Kidney (tissue), 14 donors: ENCODE measurements around the gene TAF13. TPM values are rescaled to one million over a fixed set of nuclear protein-coding genes. Genes with fewer than 3 reads are reported as not detected.
A peak's percentile ranks its signal among the peaks of the same experiment; 100 is the strongest.
"Not testable (repeated sequence)": the region's sequence is repeated elsewhere in the genome, so short reads cannot be mapped to it uniquely, and the experiment has no call there.

ENCODE experiments used
- DNase-seq, 5 donors: peaks; one replicate each; pipeline ENCODE4 v3.0.0-alpha.2; 2013 to 2020
- FAIRE-seq: peaks from 2 replicates; lab custom pipeline; 2012; peaks lifted over from hg19 to GRCh38; lab: Jason Lieb, UNC
- H3K27ac ChIP-seq, 2 donors: one replicate each; pipeline ENCODE4 v1.7.0; 2013; ENCODE audit warnings: low read depth in 2 of 2, low read length in 2 of 2, inconsistent platforms in 1 of 2
- H3K27me3 ChIP-seq: one replicate; pipeline ENCODE4 v1.7.1; 2013; ENCODE audit warnings: low read length, inconsistent platforms; ENCODE audit not compliant: control insufficient read depth, insufficient read depth
- H3K36me3 ChIP-seq, 3 donors: one replicate each; pipeline versions ENCODE4 v1.7.0 to v1.7.1; 2013; ENCODE audit warnings: low read length in 3 of 3, control low read depth in 1 of 3, inconsistent platforms in 1 of 3; ENCODE audit not compliant: insufficient read depth in 3 of 3, control insufficient read depth in 2 of 3
- H3K4me1 ChIP-seq, 3 donors: one replicate each; pipeline versions ENCODE4 v1.7.0 to v1.7.1; 2013; ENCODE audit warnings: low read length in 3 of 3, inconsistent platforms in 1 of 3, low read depth in 1 of 3; ENCODE audit not compliant: control insufficient read depth in 2 of 3, insufficient read depth in 2 of 3
- H3K4me3 ChIP-seq, 3 donors: one replicate each; pipeline versions ENCODE4 v1.7.0 to v1.8.1; 2013; ENCODE audit warnings: low read length in 3 of 3, control low read depth in 1 of 3, inconsistent platforms in 1 of 3
- H3K9ac ChIP-seq, 3 donors: one replicate each; pipeline versions ENCODE4 v1.7.0 to v1.7.1; 2013; ENCODE audit warnings: low read length in 3 of 3, control low read depth in 1 of 3, inconsistent platforms in 1 of 3
- H3K9me3 ChIP-seq, 3 donors: one replicate each; pipeline versions ENCODE4 v1.7.0 to v1.7.1; 2013; ENCODE audit warnings: low read length in 3 of 3, control low read depth in 1 of 3, inconsistent platforms in 1 of 3; ENCODE audit not compliant: control insufficient read depth in 2 of 3, insufficient read depth in 1 of 3
- CTCF ChIP-seq: IDR thresholded peaks from 3 replicates; pipeline ENCODE4 v1.5.1; 2012; ENCODE audit warnings: mild to moderate bottlenecking, moderate library complexity, borderline replicate concordance; ENCODE audit not compliant: insufficient read depth; ENCODE audit errors: extremely low read depth
- intact Hi-C: fragments of 100-400 bp; cut with DNase I; formaldehyde crosslinking; loops from one replicate; pipeline ENCODE4 v1.11.1; 2022
- polyA plus RNA-seq: library from polyadenylated mRNA; stranded (reverse); fragments of 350-450 nt; fragmentation: Illumina TruSeq; extraction: RNeasy Lipid Tissue Mini Kit (QIAGEN cat#74804); gene quantifications from one replicate; pipeline ENCODE4 v1.2.3, GENCODE V29; 2014; ENCODE audit warnings: low read depth, low replicate concordance; ENCODE audit not compliant: insufficient read depth
- total RNA-seq: library from RNA; stranded (reverse); fragmentation: NEBNext Ultra II Directional; extraction: Animal tissue kit (Norgen Biotek cat#: 25700); gene quantifications from one replicate; pipeline ENCODE4 v1.2.1, GENCODE V29; 2021
- donor health status: control.
- donor health status: control.
- donor health status: control.
- donor health status: control.
- donor health status: control.
- donor health status: DM: yes; HTN: yes; CAD: no.
- donor health status: Normal renal cell carcinoma (clear cell type).

TAF13 gene
- total and polyA plus RNA-seq, 2 donors from 2014 or later = 35.4 to 39.8 TPM

- peak overlapping the region; percentile 65 to 80 (median 65) for H3K4me3 ChIP-seq
- DNase-seq (peak in 4 of 5 donors; percentile 27 to 82 (median 47)), FAIRE-seq (no peak)
- no peaks in the 10 kb centered on the region for H3K27me3 ChIP-seq
- TF ChIP-seq CTCF = no peak
- H3K9me3 ChIP-seq = no peaks in the 10 kb centered on the region
- H3K4me1 ChIP-seq = peaks cover 0 to 8% (median 0%) of the 10 kb centered on the region in 3 donors
- intact Hi-C loops = no loop called here
- H3K27ac ChIP-seq = peak overlapping the region in 1 of 2 donors; percentile 41
- no peaks in the 10 kb centered on the region for H3K36me3 ChIP-seq
- peak overlapping the region; percentile 55 to 66 (median 59) for H3K9ac ChIP-seq
These were observed 34.7 kb downstream of the TAF13 start for GRCh38 chr1:109040989-109041620.

GRCh38 chr1:109040627-109040988, 35.2 kb downstream of the TAF13 start:
- H3K9me3 ChIP-seq = no peaks in the 10 kb centered on the region
- no peak for TF ChIP-seq CTCF
- H3K36me3 ChIP-seq = no peaks in the 10 kb centered on the region
- DNase-seq = peak in 1 of 5 donors; percentile 12
- H3K4me3 ChIP-seq = peak overlapping the region; percentile 37 to 80 (median 38)
- H3K27ac ChIP-seq = no peak overlapping the region
- H3K9ac ChIP-seq = peak overlapping the region in 2 of 3 donors; percentile 23 to 59
- intact Hi-C loops = no loop called here
- H3K4me1 ChIP-seq = peaks cover 0 to 8% (median 0%) of the 10 kb centered on the region in 3 donors
- no peaks in the 10 kb centered on the region for H3K27me3 ChIP-seq
- no peak for FAIRE-seq

GRCh38 chr1:109034382-109034781, 41.4 kb downstream of the TAF13 start:
- intact Hi-C loops = no loop called here
- Histone ChIP-seq H3K4me3 (no peak overlapping the region), H3K36me3 (no peaks in the 10 kb centered on the region), H3K27ac (no peak overlapping the region), H3K9ac (no peak overlapping the region), H3K27me3 (no peaks in the 10 kb centered on the region), H3K4me1 (no peaks in the 10 kb centered on the region), H3K9me3 (no peaks in the 10 kb centered on the region)
- no peak for TF ChIP-seq CTCF
- FAIRE-seq = no peak
- no peak for DNase-seq

GRCh38 chr1:109029493-109029892, 46.3 kb downstream of the TAF13 start:
- H3K9me3 ChIP-seq, DNase-seq, H3K27ac ChIP-seq, H3K27me3 ChIP-seq, H3K4me1 ChIP-seq, intact Hi-C loops, H3K36me3 ChIP-seq, H3K9ac ChIP-seq, FAIRE-seq, H3K4me3 ChIP-seq: not testable (repeated sequence)
